Activated CD4-positive, alpha-beta T cell treated with anti-CD3 and anti-CD28 coated beads, Interleukin-2, amount 10 ng/mL, durations not matched to agents 7 days and 5 days (primary cell): Measurements from ENCODE around the gene SMOC2. TPM values are rescaled to one million over a fixed set of nuclear protein-coding genes. Genes with fewer than 3 reads are reported as not detected.

Source experiments
- CTCF ChIA-PET: fragments of 350-600 bp; sonication (Branson Sonifier 250); formaldehyde crosslinking; loops from one replicate; lab custom pipeline; 2021; ENCODE audit warnings: antibody characterized with exemption; lab: Charles Lee
- POLR2A ChIA-PET: fragments of 350-600 bp; sonication (Branson Sonifier 250); formaldehyde crosslinking; loops from one replicate; lab custom pipeline; 2021; ENCODE audit warnings: antibody characterized with exemption; lab: Charles Lee
- DNase-seq: peaks from one replicate; pipeline ENCODE4 v3.0.0-alpha.2; 2020
- H3K27ac Mint-ChIP-seq: one replicate; pipeline ENCODE4 v1.8.0; 2021; ENCODE audit warnings: mild to moderate bottlenecking, moderate library complexity, mixed read lengths
- H3K27me3 Mint-ChIP-seq: one replicate; pipeline ENCODE4 v1.8.0; 2021; ENCODE audit warnings: mixed read lengths
- H3K36me3 Mint-ChIP-seq: one replicate; pipeline ENCODE4 v1.8.0; 2021; ENCODE audit warnings: low read depth, mixed read lengths
- H3K4me1 Mint-ChIP-seq: one replicate; pipeline ENCODE4 v1.8.0; 2021; ENCODE audit warnings: mixed read lengths
- H3K4me3 Mint-ChIP-seq: one replicate; pipeline ENCODE4 v1.8.0; 2021; ENCODE audit warnings: mild to moderate bottlenecking, moderate library complexity, mixed read lengths
- H3K9me3 Mint-ChIP-seq: one replicate; pipeline ENCODE4 v1.8.0; 2021; ENCODE audit warnings: mixed read lengths
- total RNA-seq, 2 experiments: library from RNA; stranded (reverse); gene quantifications; one replicate each; pipeline ENCODE4 v1.2.3, GENCODE V29; 2021

The SMOC2 gene
- total RNA-seq, 2 experiments from 2014 or later: not detected

GRCh38 chr6:168493976-168494375 is 53.0 kb downstream of the SMOC2 start:
- no peaks in the 10 kb centered on the region for H3K9me3 Mint-ChIP-seq
- H3K27me3 Mint-ChIP-seq: no peaks in the 10 kb centered on the region
- H3K27ac Mint-ChIP-seq: no peak overlapping the region
- no peaks in the 10 kb centered on the region for H3K4me1 Mint-ChIP-seq
- H3K36me3 Mint-ChIP-seq: no peaks in the 10 kb centered on the region
- H3K4me3 Mint-ChIP-seq: no peak overlapping the region
- ChIA-PET POLR2A (no interaction called here), CTCF (no interaction called here)
- DNase-seq: no peak

GRCh38 chr6:168494726-168495125 is 53.7 kb downstream of the SMOC2 start:
- ChIA-PET POLR2A (no interaction called here), CTCF (no interaction called here)
- H3K36me3 Mint-ChIP-seq: no peaks in the 10 kb centered on the region
- no peak overlapping the region for H3K4me3 Mint-ChIP-seq
- H3K27me3 Mint-ChIP-seq: no peaks in the 10 kb centered on the region
- no peak overlapping the region for H3K27ac Mint-ChIP-seq
- no peak for DNase-seq
- H3K9me3 Mint-ChIP-seq: no peaks in the 10 kb centered on the region
- H3K4me1 Mint-ChIP-seq: no peaks in the 10 kb centered on the region

- ChIA-PET POLR2A (no interaction called here), CTCF (interaction anchor here (1.0 kb wide), 1 partner anchor 14 kb away, joined by 3 read pairs; no protein-coding TSS in a partner anchor)
- DNase-seq: no peak
- Mint-ChIP-seq H3K9me3 (no peaks in the 10 kb centered on the region), H3K4me1 (no peaks in the 10 kb centered on the region), H3K36me3 (no peaks in the 10 kb centered on the region), H3K27ac (no peak overlapping the region), H3K27me3 (no peaks in the 10 kb centered on the region), H3K4me3 (no peak overlapping the region)
Measured at GRCh38 chr6:168495133-168495532, 54.1 kb downstream of the SMOC2 start.

GRCh38 chr6:168495636-168496035 is 54.7 kb downstream of the SMOC2 start:
- no peak for DNase-seq
- H3K36me3 Mint-ChIP-seq: no peaks in the 10 kb centered on the region
- no peaks in the 10 kb centered on the region for H3K27me3 Mint-ChIP-seq
- H3K27ac Mint-ChIP-seq: no peak overlapping the region
- no peaks in the 10 kb centered on the region for H3K4me1 Mint-ChIP-seq
- CTCF ChIA-PET: interaction anchor here (1.0 kb wide), 1 partner anchor 14 kb away, joined by 3 read pairs; no protein-coding TSS in a partner anchor
- no peak overlapping the region for H3K4me3 Mint-ChIP-seq
- POLR2A ChIA-PET: no interaction called here
- no peaks in the 10 kb centered on the region for H3K9me3 Mint-ChIP-seq

GRCh38 chr6:168496139-168496996 is 55.4 kb downstream of the SMOC2 start:
- Mint-ChIP-seq H3K4me3 (no peak overlapping the region), H3K27me3 (no peaks in the 10 kb centered on the region), H3K4me1 (no peaks in the 10 kb centered on the region), H3K36me3 (no peaks in the 10 kb centered on the region), H3K27ac (no peak overlapping the region), H3K9me3 (no peaks in the 10 kb centered on the region)
- no peak for DNase-seq
- ChIA-PET CTCF (interaction anchor here (1.0 kb wide), 1 partner anchor 15 kb away, joined by 3 read pairs; no protein-coding TSS in a partner anchor), POLR2A (no interaction called here)

GRCh38 chr6:168496997-168497331 is 56.0 kb downstream of the SMOC2 start:
- no peaks in the 10 kb centered on the region for H3K4me1 Mint-ChIP-seq
- H3K27me3 Mint-ChIP-seq: no peaks in the 10 kb centered on the region
- no peaks in the 10 kb centered on the region for H3K36me3 Mint-ChIP-seq
- ChIA-PET CTCF (no interaction called here), POLR2A (no interaction called here)
- no peak overlapping the region for H3K4me3 Mint-ChIP-seq
- no peaks in the 10 kb centered on the region for H3K9me3 Mint-ChIP-seq
- no peak for DNase-seq
- no peak overlapping the region for H3K27ac Mint-ChIP-seq

GRCh38 chr6:168497381-168497780 is 56.4 kb downstream of the SMOC2 start:
- no peak overlapping the region for H3K4me3 Mint-ChIP-seq
- H3K9me3 Mint-ChIP-seq: no peaks in the 10 kb centered on the region
- no peaks in the 10 kb centered on the region for H3K27me3 Mint-ChIP-seq
- DNase-seq: no peak
- POLR2A ChIA-PET: no interaction called here
- H3K27ac Mint-ChIP-seq: no peak overlapping the region
- CTCF ChIA-PET: no interaction called here
- H3K4me1 Mint-ChIP-seq: no peaks in the 10 kb centered on the region
- no peaks in the 10 kb centered on the region for H3K36me3 Mint-ChIP-seq

GRCh38 chr6:168498161-168498843 is 57.3 kb downstream of the SMOC2 start:
- Mint-ChIP-seq H3K27me3 (no peaks in the 10 kb centered on the region), H3K4me3 (no peak overlapping the region), H3K9me3 (no peaks in the 10 kb centered on the region), H3K36me3 (no peaks in the 10 kb centered on the region), H3K27ac (no peak overlapping the region), H3K4me1 (no peaks in the 10 kb centered on the region)
- ChIA-PET POLR2A (no interaction called here), CTCF (interaction anchor here (0.7 kb wide), 1 partner anchor 71 kb away, joined by 5 read pairs; no protein-coding TSS in a partner anchor)
- DNase-seq: no peak

- no peaks in the 10 kb centered on the region for H3K4me1 Mint-ChIP-seq
- CTCF ChIA-PET: no interaction called here
- no peak overlapping the region for H3K4me3 Mint-ChIP-seq
- no peak for DNase-seq
- H3K36me3 Mint-ChIP-seq: no peaks in the 10 kb centered on the region
- no peaks in the 10 kb centered on the region for H3K27me3 Mint-ChIP-seq
- H3K27ac Mint-ChIP-seq: no peak overlapping the region
- no peaks in the 10 kb centered on the region for H3K9me3 Mint-ChIP-seq
- POLR2A ChIA-PET: no interaction called here
Measured at GRCh38 chr6:168499045-168499650, 58.2 kb downstream of the SMOC2 start.

GRCh38 chr6:168500519-168500918 is 59.5 kb downstream of the SMOC2 start:
- no peak for DNase-seq
- Mint-ChIP-seq H3K9me3 (no peaks in the 10 kb centered on the region), H3K27me3 (no peaks in the 10 kb centered on the region), H3K36me3 (no peaks in the 10 kb centered on the region), H3K27ac (no peak overlapping the region), H3K4me1 (no peaks in the 10 kb centered on the region), H3K4me3 (no peak overlapping the region)
- ChIA-PET POLR2A (no interaction called here), CTCF (no interaction called here)

GRCh38 chr6:168501561-168501960 is 60.6 kb downstream of the SMOC2 start:
- H3K27ac Mint-ChIP-seq: no peak overlapping the region
- no peak for DNase-seq
- no peaks in the 10 kb centered on the region for H3K36me3 Mint-ChIP-seq
- H3K4me3 Mint-ChIP-seq: no peak overlapping the region
- no peaks in the 10 kb centered on the region for H3K27me3 Mint-ChIP-seq
- ChIA-PET CTCF (no interaction called here), POLR2A (no interaction called here)
- no peaks in the 10 kb centered on the region for H3K4me1 Mint-ChIP-seq
- no peaks in the 10 kb centered on the region for H3K9me3 Mint-ChIP-seq

- H3K4me3 Mint-ChIP-seq: no peak overlapping the region
- POLR2A ChIA-PET: interaction anchor here (0.6 kb wide), 1 partner anchor 62 kb away, joined by 3 read pairs; no protein-coding TSS in a partner anchor
- no peaks in the 10 kb centered on the region for H3K36me3 Mint-ChIP-seq
Measured at GRCh38 chr6:168504366-168504765, 63.4 kb downstream of the SMOC2 start.

GRCh38 chr6:168506460-168506859 is 65.5 kb downstream of the SMOC2 start:
- peaks cover 4% of the 10 kb centered on the region for H3K27me3 Mint-ChIP-seq
- no peaks in the 10 kb centered on the region for H3K4me1 Mint-ChIP-seq
- no peak overlapping the region for H3K27ac Mint-ChIP-seq
- no peaks in the 10 kb centered on the region for H3K9me3 Mint-ChIP-seq
- no peaks in the 10 kb centered on the region for H3K36me3 Mint-ChIP-seq
- DNase-seq: no peak
- ChIA-PET POLR2A (no interaction called here), CTCF (no interaction called here)
- H3K4me3 Mint-ChIP-seq: no peak overlapping the region

More at GRCh38 chr6:168504366-168504765, 63.4 kb downstream of the SMOC2 start:
- no peaks in the 10 kb centered on the region for H3K9me3 Mint-ChIP-seq
- no peak overlapping the region for H3K27ac Mint-ChIP-seq
- CTCF ChIA-PET: no interaction called here
- H3K4me1 Mint-ChIP-seq: no peaks in the 10 kb centered on the region
- H3K27me3 Mint-ChIP-seq: peaks cover 2% of the 10 kb centered on the region
- no peak for DNase-seq
